ENCODE data around the gene FGF22.

DNA sequence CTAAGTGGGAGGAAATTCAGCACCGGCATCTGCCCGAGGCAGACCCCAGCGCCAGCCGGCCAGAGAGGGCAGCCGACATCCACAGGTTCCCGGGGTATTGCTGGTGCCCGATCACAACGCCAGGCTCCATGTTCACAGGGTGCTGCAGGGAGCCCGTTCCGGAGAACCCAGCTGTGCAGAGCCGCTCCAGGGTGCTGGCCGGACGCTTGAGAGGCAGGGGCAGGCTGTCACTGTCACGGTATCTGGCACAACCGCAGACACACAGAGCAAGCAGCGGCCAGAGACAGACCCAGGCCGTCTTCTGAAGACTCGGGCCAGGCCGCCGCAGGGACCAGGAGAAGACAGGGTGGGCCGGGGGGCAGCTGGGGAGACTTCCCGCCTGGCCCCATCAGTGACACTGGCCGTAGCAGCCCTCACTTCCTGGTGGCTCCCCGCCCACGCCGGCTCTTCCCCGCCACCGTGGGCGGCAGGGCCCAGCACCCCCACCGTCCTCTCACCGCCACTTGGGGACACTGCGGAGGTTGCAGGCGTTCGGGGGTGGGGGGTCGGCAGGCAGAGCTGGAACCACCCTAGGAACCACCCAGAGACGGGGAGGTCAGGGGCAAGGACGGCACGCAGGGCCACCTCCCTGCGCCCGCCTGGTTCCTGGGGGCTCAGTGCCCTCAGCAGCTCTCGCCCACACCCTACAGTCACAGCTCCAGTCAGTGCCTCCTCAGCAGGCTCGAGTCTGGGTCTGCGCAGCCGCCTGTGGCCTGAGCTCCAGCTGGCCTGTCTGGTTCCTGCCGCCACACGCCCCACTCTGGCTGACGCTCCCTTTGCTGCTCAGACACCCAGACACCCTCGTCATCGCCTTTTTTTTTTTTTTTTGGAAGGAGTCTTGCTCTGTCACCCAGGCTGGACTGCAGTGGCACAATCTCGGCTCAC lies 19.5 kb downstream of the FGF22 start:
- TF ChIP-seq, protein P1, sequence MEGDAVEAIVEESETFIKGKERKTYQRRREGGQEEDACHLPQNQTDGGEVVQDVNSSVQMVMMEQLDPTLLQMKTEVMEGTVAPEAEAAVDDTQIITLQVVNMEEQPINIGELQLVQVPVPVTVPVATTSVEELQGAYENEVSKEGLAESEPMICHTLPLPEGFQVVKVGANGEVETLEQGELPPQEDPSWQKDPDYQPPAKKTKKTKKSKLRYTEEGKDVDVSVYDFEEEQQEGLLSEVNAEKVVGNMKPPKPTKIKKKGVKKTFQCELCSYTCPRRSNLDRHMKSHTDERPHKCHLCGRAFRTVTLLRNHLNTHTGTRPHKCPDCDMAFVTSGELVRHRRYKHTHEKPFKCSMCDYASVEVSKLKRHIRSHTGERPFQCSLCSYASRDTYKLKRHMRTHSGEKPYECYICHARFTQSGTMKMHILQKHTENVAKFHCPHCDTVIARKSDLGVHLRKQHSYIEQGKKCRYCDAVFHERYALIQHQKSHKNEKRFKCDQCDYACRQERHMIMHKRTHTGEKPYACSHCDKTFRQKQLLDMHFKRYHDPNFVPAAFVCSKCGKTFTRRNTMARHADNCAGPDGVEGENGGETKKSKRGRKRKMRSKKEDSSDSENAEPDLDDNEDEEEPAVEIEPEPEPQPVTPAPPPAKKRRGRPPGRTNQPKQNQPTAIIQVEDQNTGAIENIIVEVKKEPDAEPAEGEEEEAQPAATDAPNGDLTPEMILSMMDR (IDR thresholded peaks at IDR 0.05): no peak
- no peak for TF ChIP-seq POLR2A (IDR thresholded peaks at IDR 0.05)
- TF ChIP-seq EP300 (IDR thresholded peaks at IDR 0.05): no peak

All from ovary (tissue), 3 donors.